Activated CD8-positive, alpha-beta memory T cell treated with anti-CD3 and anti-CD28 coated beads for 48 hours (primary cell): Measurements from ENCODE around the gene EREG.

ENCODE experiments used
- DNase-seq, 3 experiments: peaks; one replicate each; pipeline ENCODE4 v3.0.0-alpha.2; 2020; ENCODE audit warnings: low read depth in 2 of 3, low spot score in 2 of 3

The EREG gene

DNA sequence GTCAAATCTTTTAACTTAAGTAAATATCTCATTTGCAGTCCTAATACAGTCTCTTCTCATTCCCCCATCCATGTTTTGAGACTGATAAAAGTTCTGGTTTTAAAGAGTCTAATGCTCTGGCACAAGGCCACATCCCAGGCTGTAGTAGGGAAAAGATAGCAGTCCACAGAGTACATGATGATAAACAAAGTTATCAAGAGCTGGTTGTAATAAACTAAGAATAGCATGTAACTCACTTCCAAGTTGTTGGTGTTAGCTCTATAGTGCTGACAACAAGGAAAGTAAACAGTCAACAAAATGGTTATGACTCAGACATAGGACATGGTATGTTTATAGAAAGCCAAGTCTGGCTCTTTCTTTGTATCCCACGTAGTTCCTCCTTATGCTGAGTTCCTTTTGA, 58.2 kb downstream of the EREG start:
- DNase-seq, result no peak

DNA sequence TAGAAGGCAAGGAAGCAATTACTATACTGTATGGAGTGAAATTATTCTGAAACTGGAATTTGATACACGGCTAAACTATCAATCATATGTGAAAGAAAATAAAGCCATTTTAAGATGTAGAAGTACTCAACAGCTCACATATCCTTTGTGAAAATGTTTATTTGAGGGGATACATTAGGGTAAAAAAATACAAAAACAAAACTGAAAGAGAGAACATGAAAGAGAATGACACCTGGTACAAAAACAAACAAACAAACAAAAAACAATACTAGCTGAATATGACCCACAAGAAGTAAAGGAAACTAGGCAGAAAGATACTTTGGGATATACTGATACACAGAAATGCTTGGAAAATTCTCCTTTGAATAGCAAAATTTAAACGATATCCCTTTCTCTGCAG, 59.2 kb downstream of the EREG start:
- DNase-seq, result no peak

DNA sequence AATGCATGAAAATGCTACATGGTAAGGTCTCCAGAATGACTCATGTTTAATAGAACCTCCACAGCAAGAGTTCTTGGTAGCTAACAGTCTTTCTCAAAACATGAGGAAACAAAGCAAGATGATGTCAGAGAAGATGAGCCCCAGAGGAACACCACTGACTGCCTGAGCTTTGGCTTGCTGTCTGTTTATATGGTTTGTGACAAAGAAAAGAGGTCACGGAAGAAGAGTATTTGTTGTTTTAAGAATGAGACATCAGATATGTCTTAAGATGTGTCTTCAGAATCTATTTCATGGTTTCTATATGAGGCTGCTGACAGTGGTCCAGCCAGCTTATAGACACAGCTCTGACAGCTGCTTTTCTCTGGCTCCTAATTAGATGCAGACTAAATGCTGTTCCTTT, 61.2 kb downstream of the EREG start:
- DNase-seq, result no peak

DNA sequence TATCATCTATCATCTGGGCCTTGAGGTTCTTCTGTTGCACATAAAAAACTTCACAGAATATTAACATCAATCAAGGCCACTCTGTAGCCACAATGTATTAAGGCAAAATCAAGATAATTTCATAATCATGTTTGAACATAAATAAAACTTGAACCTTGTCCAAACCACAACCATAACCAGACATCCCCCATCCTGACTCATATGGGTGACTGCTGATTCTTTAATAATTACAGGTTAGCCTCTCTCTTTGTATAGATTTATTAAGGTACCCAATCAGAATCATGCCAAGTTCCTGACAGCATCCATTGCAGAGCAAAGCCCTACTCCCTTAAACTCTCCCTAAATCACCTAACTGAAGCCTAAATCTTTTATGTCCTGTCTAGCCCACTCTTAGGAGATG, 63.3 kb downstream of the EREG start:
- DNase-seq, result no peak

GRCh38 chr4:74431113-74431826, 66.3 kb downstream of the EREG start:
- no peak for DNase-seq

DNA sequence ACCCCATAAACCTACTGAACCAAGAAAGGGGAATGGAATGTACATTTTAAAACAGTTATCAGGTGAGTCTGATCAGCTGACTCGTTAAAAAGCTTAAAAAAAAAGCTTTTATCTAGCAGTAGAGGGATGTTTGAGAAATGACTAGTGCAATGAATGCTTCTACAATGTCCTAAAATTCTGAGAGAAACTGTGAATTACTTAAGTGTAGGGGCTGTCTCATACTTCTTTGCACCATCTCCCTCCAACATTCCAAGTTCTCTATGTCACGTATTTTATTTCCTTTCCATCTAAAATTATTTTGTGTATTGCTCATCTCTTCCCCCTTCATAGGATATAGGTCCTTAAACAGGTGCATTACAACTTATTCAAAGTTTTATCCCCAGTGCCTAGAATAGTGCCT, 68.1 kb downstream of the EREG start:
- DNase-seq, result no peak

GRCh38 chr4:74433541-74434172, 68.7 kb downstream of the EREG start:
- DNase-seq, result no peak

GRCh38 chr4:74435296-74435695, 70.4 kb downstream of the EREG start:
- DNase-seq, result no peak

DNA sequence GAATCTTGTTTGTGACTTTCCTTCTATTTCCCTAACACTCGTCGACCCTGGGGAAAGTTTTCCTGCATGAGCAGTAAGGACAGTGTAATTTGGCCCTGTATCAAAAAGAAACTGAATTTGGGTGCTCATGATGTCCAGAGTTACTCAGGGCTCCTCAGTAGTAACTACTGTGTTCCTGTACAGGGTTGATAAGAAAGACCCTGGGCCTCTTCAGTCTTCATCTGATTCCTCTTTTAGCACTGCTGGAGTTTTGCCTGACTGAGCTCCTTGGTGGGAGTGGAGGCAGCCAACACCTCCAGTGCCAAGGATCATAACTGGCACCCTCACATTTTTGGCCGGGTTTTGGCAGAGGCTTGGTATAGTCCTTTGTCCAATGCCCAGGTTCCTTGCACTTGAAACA, 72.9 kb downstream of the EREG start:
- DNase-seq, result no peak
